ENCODE data around the gene PLVAP.

Gene PLVAP

DNA sequence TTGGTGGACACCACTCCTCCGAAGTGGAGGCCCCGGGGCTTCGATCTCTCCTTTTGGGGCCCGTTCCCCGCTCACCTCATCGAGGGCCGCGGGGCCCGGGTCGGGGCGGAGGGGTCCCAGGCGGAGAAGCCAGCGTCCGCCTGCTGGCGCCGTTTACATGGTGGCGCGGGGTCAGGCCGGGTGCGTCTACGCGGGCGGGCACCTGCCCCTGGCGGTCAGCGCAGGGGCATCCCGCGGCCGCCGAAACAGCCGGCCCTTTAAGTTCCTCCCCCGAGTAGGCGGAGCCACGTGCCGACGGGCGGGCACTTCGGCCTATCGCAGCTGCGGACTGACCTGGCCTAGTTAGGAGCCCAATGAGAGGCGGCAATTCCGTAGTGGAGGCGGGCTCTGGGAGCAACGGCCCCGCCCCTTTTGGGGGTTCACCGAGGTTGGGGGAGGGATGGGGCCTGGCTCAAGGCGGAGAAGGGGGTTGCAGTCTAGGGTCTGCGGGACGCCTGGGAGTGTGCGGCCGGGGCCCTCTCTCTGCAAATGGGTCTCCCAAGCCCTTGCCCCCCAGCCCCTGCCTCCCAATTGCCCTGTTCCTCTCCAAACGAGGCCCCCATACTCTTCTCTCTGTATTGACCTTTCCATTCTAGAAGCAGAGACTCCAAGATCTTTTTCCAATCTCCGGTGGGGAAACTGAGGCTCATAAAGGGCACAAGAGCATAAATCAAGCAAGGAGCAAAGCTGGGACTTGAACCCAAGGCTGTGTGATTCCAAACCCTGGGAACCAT is 73.8 kb downstream of the PLVAP start, which contains the start of gene ABHD8:
ABHD8 (minus strand) TSS at position 259 of the 773 bp plus-strand sequence. CDS start 1,809 bp downstream, outside the sequence.
- DNase-seq (ENCODE audit: low read depth in 2 of 2), result peak; percentile 87 to 88

DNA sequence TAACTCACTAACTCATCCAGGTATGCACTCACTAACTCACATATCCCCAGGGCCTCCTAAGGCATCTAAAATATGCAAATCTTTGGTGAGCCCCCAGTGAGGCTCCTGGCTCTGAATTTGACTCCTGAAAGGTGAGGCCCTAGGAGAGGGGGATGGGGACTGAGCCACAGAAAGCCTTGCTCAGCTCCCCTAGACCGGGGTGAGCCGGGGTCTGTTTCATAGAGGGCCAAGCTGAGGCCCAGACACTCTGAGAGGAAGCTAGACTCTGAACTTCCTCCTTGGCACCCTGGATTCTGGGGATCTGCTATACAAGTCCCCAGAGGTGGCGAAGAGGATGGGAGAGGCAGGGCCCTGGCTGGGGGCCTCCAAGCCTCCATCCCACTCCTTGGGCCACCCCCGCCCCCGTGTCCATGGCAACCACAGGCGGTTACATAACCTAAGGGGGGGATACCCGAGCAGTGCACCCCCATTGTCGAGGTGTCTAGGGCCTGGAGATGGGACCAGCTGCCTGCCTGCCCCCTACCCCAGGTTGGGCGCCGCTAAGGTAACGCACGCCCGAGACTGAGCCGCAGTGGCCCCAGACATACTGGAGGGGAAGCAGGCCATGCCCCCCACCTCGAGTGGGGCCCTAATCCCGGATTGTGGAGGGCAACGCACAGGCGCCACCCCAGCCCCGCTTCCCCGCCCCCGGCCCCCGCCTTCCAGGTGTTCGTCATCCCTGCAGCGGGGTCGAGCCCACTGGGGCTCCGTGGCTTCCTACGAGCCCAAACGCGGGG is 74.6 kb downstream of the PLVAP start:
- DNase-seq (ENCODE audit: low read depth in 2 of 2), result no peak

Data from stimulated activated CD8-positive, alpha-beta memory T cell treated with anti-CD3 and anti-CD28 coated beads, Interleukin-7, amount 100 ng/mL, for 4 hours (primary cell).